ENCODE data around the gene SYMPK. TPM values are rescaled to one million over a fixed set of nuclear protein-coding genes. Genes with fewer than 3 reads are reported as not detected.
A peak's percentile ranks its signal among the peaks of the same experiment; 100 is the strongest.

Gene SYMPK
- total RNA-seq, 4 donors from 2014 or later: 31.0 to 89.0 (median 57.4) TPM

DNA sequence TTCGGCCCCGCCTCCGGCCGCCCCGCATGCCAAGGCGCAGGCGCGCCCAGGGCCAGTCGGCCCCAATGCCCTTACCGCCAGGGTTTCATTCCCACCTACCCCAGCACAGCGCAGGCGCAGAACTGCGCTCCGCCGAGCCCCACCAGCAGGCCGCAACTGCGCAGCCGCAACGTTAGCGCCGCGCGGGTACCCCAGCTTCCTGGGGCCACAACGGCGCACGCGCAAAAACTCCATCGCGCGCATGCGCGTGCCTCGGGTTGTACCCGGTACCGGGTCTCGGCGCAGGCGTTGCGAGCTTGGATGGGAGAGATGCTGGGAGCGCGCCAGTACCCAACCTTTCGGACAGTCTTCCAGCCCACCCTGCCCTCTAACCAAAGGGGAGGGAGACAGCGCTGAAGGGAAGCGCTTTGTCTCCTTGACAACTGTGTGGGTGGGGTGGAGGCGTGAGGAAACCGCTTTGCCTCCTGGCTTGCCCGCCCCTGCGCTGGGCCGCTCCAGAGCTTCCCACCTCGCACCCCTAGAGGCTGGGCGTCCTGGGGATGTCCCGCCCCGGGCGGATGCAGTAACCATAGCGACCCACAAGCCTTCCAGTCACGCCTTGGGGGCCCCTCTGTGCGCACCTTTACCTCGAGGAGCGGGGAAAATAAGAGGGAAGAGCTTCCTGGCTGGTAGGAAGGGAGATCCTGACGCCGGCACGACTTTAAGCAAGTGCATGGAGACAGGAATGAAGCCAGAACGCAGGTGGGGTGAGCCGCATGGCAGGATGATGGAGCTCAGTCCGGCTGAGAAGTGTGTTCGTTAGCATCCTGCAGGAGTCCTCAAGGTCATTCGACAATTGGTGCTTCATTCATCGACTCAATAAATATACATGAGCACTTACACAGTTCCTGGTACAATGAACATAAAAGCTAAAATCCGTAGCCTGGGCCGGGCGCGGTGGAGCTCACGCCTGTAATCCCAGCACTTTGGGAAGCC is 40.0 kb upstream of the SYMPK start:
- Histone ChIP-seq H3K9me3 (no peaks in the 10 kb centered on the region), H3K36me3 (peaks cover 0 to 22% (median 0%) of the 10 kb centered on the region in 3 donors), H3K27me3 (no peaks in the 10 kb centered on the region), H3K4me3 (peak overlapping the region; percentile 62 to 77 (median 71)), H3K4me1 (peaks cover 0 to 27% (median 11%) of the 10 kb centered on the region in 4 donors), H3K27ac (peak overlapping the region; percentile 44 to 88 (median 77))
- WGBS, 2 donors: 2 to 4% methylated on average over 47 to 63 of the region's 73 CpGs
- peak; percentile 91 for DNase-seq (ENCODE audit: low spot score in 2 of 2)
- peak; percentile 50 to 80 for TF ChIP-seq POLR2A (IDR thresholded peaks at IDR 0.05)
- TF ChIP-seq, protein P1, sequence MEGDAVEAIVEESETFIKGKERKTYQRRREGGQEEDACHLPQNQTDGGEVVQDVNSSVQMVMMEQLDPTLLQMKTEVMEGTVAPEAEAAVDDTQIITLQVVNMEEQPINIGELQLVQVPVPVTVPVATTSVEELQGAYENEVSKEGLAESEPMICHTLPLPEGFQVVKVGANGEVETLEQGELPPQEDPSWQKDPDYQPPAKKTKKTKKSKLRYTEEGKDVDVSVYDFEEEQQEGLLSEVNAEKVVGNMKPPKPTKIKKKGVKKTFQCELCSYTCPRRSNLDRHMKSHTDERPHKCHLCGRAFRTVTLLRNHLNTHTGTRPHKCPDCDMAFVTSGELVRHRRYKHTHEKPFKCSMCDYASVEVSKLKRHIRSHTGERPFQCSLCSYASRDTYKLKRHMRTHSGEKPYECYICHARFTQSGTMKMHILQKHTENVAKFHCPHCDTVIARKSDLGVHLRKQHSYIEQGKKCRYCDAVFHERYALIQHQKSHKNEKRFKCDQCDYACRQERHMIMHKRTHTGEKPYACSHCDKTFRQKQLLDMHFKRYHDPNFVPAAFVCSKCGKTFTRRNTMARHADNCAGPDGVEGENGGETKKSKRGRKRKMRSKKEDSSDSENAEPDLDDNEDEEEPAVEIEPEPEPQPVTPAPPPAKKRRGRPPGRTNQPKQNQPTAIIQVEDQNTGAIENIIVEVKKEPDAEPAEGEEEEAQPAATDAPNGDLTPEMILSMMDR (IDR thresholded peaks at IDR 0.05): peak in 1 of 5 experiments; percentile 51
- peak; percentile 88 to 94 for TF ChIP-seq EP300 (IDR thresholded peaks at IDR 0.05)

DNA sequence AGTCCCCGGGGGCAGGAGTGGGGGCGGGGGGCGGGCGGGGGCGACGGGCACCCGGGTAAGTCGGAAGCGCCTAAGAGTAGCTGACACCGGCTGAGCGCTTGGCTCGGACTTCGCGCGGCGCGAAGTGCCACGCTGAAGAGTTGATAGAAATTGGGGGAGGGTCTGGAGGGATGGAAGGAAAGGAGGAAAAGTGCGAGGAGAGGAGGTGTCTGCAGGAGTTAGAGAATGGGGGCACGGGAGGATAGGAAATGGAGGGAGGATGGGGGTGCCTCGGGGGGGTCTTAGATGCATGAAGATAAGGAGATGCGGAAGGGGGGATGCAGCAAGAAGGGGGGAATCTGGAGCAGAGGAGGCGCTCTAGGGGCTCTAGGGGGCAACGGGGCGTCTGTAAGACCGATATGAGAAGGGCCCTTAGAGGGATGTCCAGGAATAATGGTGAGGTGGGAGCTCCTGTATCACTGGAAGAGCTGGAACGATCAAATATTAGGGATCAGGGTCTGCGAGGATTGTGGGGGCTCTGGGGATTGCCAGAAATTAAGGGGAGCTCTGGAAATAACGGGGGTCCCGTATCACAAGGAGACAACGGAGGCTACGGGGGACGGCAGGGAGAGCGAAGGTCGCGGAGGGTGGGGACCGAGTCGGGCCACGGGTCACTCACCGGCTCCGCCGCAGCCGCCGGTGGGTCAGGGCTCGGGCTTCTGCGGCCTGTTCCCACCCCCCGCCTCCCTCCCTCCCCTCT is 39.1 kb upstream of the SYMPK start, which contains the start of gene MYPOP:
Gene MYPOP, minus strand, starts transcription at position 702 of the 739 bp plus-strand sequence. CDS start 840 bp downstream, outside the sequence.
- TF ChIP-seq, protein P1 (IDR thresholded peaks at IDR 0.05): no peak
- TF ChIP-seq POLR2A (IDR thresholded peaks at IDR 0.05): no peak
- Histone ChIP-seq H3K4me1 (peaks cover 0 to 27% (median 11%) of the 10 kb centered on the region in 4 donors), H3K27ac (peak within 1 kb of the TSS; percentile 55 to 88 (median 77)), H3K4me3 (peak within 1 kb of the TSS; percentile 62 to 77 (median 71)), H3K9me3 (no peaks in the 10 kb centered on the region), H3K36me3 (peaks cover 0 to 31% (median 0%) of the 10 kb centered on the region in 3 donors), H3K27me3 (no peaks in the 10 kb centered on the region)
- peak in 1 of 2 donors; percentile 9 for DNase-seq (ENCODE audit: low spot score in 2 of 2)
- WGBS, 2 donors: 1 to 2% methylated on average over 42 to 44 of the region's 47 CpGs

GRCh38 chr19:45901432-45901911 is 38.5 kb upstream of the SYMPK start:
- peak in 1 of 2 donors; percentile 24 for DNase-seq (ENCODE audit: low spot score in 2 of 2)
- TF ChIP-seq, protein P1 (IDR thresholded peaks at IDR 0.05): no peak
- peaks cover 0 to 34% (median 0%) of the 10 kb centered on the region in 3 donors for H3K36me3 ChIP-seq
- H3K9me3 ChIP-seq: no peaks in the 10 kb centered on the region
- WGBS, 2 donors: 3% methylated on average over 24 of the region's 69 CpGs; no CpG with 5 or more reads in 1 of the 2 donors
- peaks cover 0 to 27% (median 11%) of the 10 kb centered on the region in 4 donors for H3K4me1 ChIP-seq
- no peaks in the 10 kb centered on the region for H3K27me3 ChIP-seq
- peak overlapping the region; percentile 62 to 77 (median 71) for H3K4me3 ChIP-seq
- peak overlapping the region in 2 of 4 donors; percentile 81 to 88 for H3K27ac ChIP-seq

GRCh38 chr19:45900738-45901431 is 37.9 kb upstream of the SYMPK start:
- TF ChIP-seq EP300 (IDR thresholded peaks at IDR 0.05) (no peak), POLR2A (IDR thresholded peaks at IDR 0.05) (no peak)
- TF ChIP-seq, protein P1 (IDR thresholded peaks at IDR 0.05): no peak
- Histone ChIP-seq H3K27ac (peak overlapping the region in 2 of 4 donors; percentile 81 to 88), H3K4me1 (peaks cover 0 to 27% (median 11%) of the 10 kb centered on the region in 4 donors), H3K36me3 (peaks cover 0 to 39% (median 0%) of the 10 kb centered on the region in 3 donors), H3K27me3 (no peaks in the 10 kb centered on the region), H3K9me3 (no peaks in the 10 kb centered on the region), H3K4me3 (peak overlapping the region; percentile 62 to 77 (median 71))
- DNase-seq (ENCODE audit: low spot score in 2 of 2): no peak
- WGBS, 2 donors: 69 to 87% methylated on average over 9 to 21 of the region's 22 CpGs
